ENCODE results near the gene GNA12.

DNA sequence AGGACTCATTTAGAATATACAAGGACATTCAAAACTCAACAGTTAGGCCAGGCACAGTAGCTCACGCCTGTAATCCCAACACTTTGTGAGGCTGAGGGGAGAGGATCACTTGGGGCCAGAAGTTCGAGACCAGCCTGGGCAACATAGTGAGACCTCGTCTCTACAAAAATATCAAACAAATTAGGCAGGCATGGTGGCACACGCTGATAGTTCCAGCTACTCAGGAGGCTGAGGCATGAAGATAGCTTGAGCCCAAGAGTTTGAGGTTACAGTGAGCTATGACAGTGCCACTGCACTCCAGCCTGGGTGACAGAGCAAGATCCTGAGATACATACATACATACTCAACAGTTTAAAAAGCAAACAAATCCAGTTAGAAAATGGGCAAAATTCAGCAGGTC, 44.9 kb downstream of the GNA12 start:
- TF ChIP-seq TAF1 (IDR thresholded peaks at IDR 0.05; ENCODE audit: borderline replicate concordance, insufficient read depth, low read length) (no peak), POLR2AphosphoS5 (IDR thresholded peaks at IDR 0.05; ENCODE audit: low read depth, low read length) (no peak), REST (IDR thresholded peaks at IDR 0.05; ENCODE audit: insufficient read depth in 1 of 2, low read depth in 2 of 2, low read length in 2 of 2) (no peak), SIN3A (IDR thresholded peaks at IDR 0.05; ENCODE audit: borderline replicate concordance, insufficient read depth, low read length) (no peak), FOXP2 (optimal IDR thresholded peaks at IDR 0.05; ENCODE audit: borderline replicate concordance, extremely low read depth, extremely low read length, insufficient read depth) (no peak)

Data from PFSK-1 (cell line).